OCI-LY1 (cell line): ENCODE measurements around the gene IKZF1.

ENCODE experiments used
- CTCF ChIP-seq: fragments of 200-600 bp; sonication (generic), shearing (Covaris generic); IDR thresholded peaks from 2 replicates; pipeline ENCODE4 v1.5.1; 2017; ENCODE audit warnings: mild to moderate bottlenecking, antibody characterized with exemption, low read length, moderate library complexity, mixed read lengths
- EZH2 ChIP-seq: fragments of 200-600 bp; sonication (generic), shearing (Covaris generic); IDR thresholded peaks from 2 replicates; pipeline ENCODE4 v1.8.0; 2017; ENCODE audit warnings: borderline replicate concordance, mixed run types, mild to moderate bottlenecking, antibody characterized with exemption, low read length, moderate library complexity, mixed read lengths

- TF ChIP-seq CTCF (no peak), EZH2 (no peak)
Measured at GRCh38 chr7:50265968-50266634, 38.4 kb upstream of the IKZF1 start.
